ENCODE measurements around the gene TMED7. TPM values are rescaled to one million over a fixed set of nuclear protein-coding genes. Genes with fewer than 3 reads are reported as not detected.

Gene TMED7
- total and polyA plus RNA-seq, 2 of the 4 experiments (the other 2 are of a cell fraction): 75.6 to 86.7 TPM

- no peak overlapping the region for H2BK20ac ChIP-seq (ENCODE audit: low read depth, low read length)
- in situ Hi-C loops (cut with MboI; ENCODE audit: low sequenced_read_pairs): no loop called here
Measured at GRCh38 chr5:115579216-115579615, 46.6 kb downstream of the TMED7 start.

More at GRCh38 chr5:115579216-115579615, 46.6 kb downstream of the TMED7 start:
- H4K8ac ChIP-seq (ENCODE audit: low read depth in 2 of 2, low read length in 2 of 2): no peak overlapping the region
- H3K4ac ChIP-seq (ENCODE audit: low read depth, low read length): no peak overlapping the region
- no peak overlapping the region for H3K27ac ChIP-seq (ENCODE audit: insufficient read depth, low read length)
- peaks cover 3% of the 10 kb centered on the region; the same call in 1 of the 2 replicates for H3K9me3 ChIP-seq (ENCODE audit: control insufficient read depth, insufficient read depth, low read length)
- peaks cover 14 to 45% of the 10 kb centered on the region in 2 experiments; a peak in 3 of 4 replicates for H3K79me1 ChIP-seq (ENCODE audit: low read depth in 1 of 2, low read length in 2 of 2)
- ATAC-seq (ENCODE audit: low read depth) (no peak), DNase-seq (no peak)
- peaks cover 5% of the 10 kb centered on the region; the same call in 1 of the 2 replicates for H3K9me1 ChIP-seq (ENCODE audit: insufficient read depth, low read length)
- H2AK9ac ChIP-seq (replicated peaks; ENCODE audit: low read depth, low read length, poor library complexity): no peak overlapping the region
- no peak overlapping the region for H2BK5ac ChIP-seq (ENCODE audit: low read depth, low read length, poor library complexity, severe bottlenecking)
- H4K20me1 ChIP-seq (ENCODE audit: insufficient read depth, low read length): no peaks in the 10 kb centered on the region
- ChIA-PET CTCF (no interaction called here), POLR2A (ENCODE audit: unreplicated experiment) (no interaction called here)
- BruUV-seq (replicated peaks): no TSS peak
- TF ChIP-seq BHLHE40 (IDR thresholded peaks at IDR 0.05; ENCODE audit: low read depth, low read length) (no peak), SMC3 (IDR thresholded peaks at IDR 0.05; ENCODE audit: low read depth, low read length) (no peak), MXI1 (IDR thresholded peaks at IDR 0.05; ENCODE audit: borderline replicate concordance, low read depth, low read length) (no peak), RAD21 (IDR thresholded peaks at IDR 0.05; ENCODE audit: low read length) (no peak), MAZ (IDR thresholded peaks at IDR 0.05; ENCODE audit: borderline replicate concordance, low read depth, low read length) (no peak), RCOR1 (IDR thresholded peaks at IDR 0.05; ENCODE audit: insufficient replicate concordance, low read length) (no peak), RFX5 (IDR thresholded peaks at IDR 0.05; ENCODE audit: low read depth, low read length) (no peak), MAFK (IDR thresholded peaks at IDR 0.05; ENCODE audit: low read depth, low read length) (no peak), NFE2L2 (IDR thresholded peaks at IDR 0.05; ENCODE audit: low read depth, low read length) (no peak), ELK1 (IDR thresholded peaks at IDR 0.05; ENCODE audit: borderline replicate concordance, low read depth, low read length) (no peak), POLR2A (IDR thresholded peaks at IDR 0.05; ENCODE audit: low read depth, low read length) (no peak), FOS (IDR thresholded peaks at IDR 0.05; ENCODE audit: low read depth, low read length) (no peak), CEBPB (IDR thresholded peaks at IDR 0.05; ENCODE audit: low read depth, low read length) (no peak), CHD1 (IDR thresholded peaks at IDR 0.05; ENCODE audit: low read depth, low read length) (no peak), USF2 (IDR thresholded peaks at IDR 0.05; ENCODE audit: low read depth, low read length) (no peak)
- WGBS, 2 experiments (ENCODE audit: extremely low coverage in 2 of 2, insufficient read length in 1 of 2): no CpG with 5 or more reads among the region's 3 CpGs
- H3K9ac ChIP-seq (ENCODE audit: low read depth, low read length): no peak overlapping the region
- peak overlapping the region; percentile 1; the same call in 1 of the 2 replicates for H2AK5ac ChIP-seq (ENCODE audit: low read depth, low read length)
- no peak overlapping the region for H2BK120ac ChIP-seq (ENCODE audit: low read depth, low read length)
- no peak overlapping the region for H4K91ac ChIP-seq (ENCODE audit: insufficient read depth, low read depth, low read length)
- H3K27me3 ChIP-seq (ENCODE audit: control insufficient read depth, insufficient read depth, low read length): no peaks in the 10 kb centered on the region
- no peak overlapping the region for H3K4me2 ChIP-seq (ENCODE audit: low read depth, low read length)
- H4K5ac ChIP-seq (ENCODE audit: low read depth, low read length): no peak overlapping the region
- peaks cover 7% of the 10 kb centered on the region for H3K4me1 ChIP-seq (ENCODE audit: control insufficient read depth, insufficient read depth, low read length)
- no peak overlapping the region for H3K14ac ChIP-seq (replicated peaks; ENCODE audit: low read depth, low read length)
- H2AFZ ChIP-seq (replicated peaks; ENCODE audit: low read length, poor library complexity): no peak overlapping the region
- dilution Hi-C loops (cut with HindIII; ENCODE audit: low sequenced_read_pairs, unreplicated experiment): no loop called here
- H2BK15ac ChIP-seq (ENCODE audit: low read depth, low read length): no peak overlapping the region
- intact Hi-C loops (cut with micrococcal nuclease): no loop called here
- no peak overlapping the region for H3K4me3 ChIP-seq (ENCODE audit: insufficient read depth, low read depth, low read length)
- no peak overlapping the region for H3K23ac ChIP-seq (ENCODE audit: low read depth, low read length)
- 0 out of 2 replicates have a peak, but pooled peaks cover 2% of the 10 kb centered on the region for H3K36me3 ChIP-seq (ENCODE audit: control insufficient read depth, insufficient read depth, low read length)
- H3K56ac ChIP-seq (ENCODE audit: extremely low read depth, insufficient read depth, low read length): no peak overlapping the region
- H3K18ac ChIP-seq (ENCODE audit: low read depth, low read length): no peak overlapping the region
